Measurements from ENCODE around the gene TMA7B. TPM values are rescaled to one million over a fixed set of nuclear protein-coding genes. Genes with fewer than 3 reads are reported as not detected.

The TMA7B gene
- not detected for total RNA-seq
- long read RNA-seq = 0 reads

DNA sequence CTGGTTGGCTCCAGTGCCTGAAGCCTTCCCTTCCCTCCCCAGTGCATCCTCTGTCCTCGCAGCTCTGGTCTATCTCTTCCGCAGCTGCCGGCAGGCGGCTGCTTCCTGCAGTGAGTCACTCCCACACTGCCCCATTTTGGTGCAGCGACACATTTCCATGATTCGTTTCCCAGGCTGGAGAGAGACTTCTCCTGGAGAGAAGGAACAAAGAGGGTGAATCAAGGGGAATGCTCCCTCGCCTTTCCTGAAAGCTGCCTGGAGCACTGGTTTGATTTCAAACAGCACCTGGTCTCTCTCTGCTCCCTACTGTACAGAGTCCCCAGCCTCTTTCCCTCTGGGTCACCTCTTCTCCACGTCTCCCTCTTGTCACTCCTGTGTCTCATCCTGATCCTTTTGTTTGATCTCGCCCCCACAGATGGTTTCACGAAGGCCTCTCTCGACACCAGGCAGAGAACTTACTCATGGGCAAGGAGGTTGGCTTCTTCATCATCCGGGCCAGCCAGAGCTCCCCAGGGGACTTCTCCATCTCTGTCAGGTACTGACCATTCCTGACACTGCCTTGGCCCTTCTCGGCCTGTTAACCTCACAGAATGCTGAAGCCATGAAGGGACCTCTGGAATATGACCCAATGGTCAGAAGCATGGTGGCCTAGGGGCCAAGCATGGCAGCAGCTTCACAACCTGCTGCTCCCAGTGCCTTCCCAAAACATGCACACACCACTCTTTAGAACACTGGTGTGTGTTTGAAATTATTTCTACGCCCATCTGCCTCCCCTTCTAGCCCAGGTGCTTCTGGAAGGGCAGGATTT, at the start of gene TMA7B:
Gene TMA7B (plus strand): TSS at position 758 of the 808 bp plus-strand sequence. CDS start 3,978 bp downstream, outside the sequence.
- peak; percentile 49 for ATAC-seq
- intact Hi-C loops (cut with micrococcal nuclease) = no loop called here
- DNase-seq = no peak

DNA sequence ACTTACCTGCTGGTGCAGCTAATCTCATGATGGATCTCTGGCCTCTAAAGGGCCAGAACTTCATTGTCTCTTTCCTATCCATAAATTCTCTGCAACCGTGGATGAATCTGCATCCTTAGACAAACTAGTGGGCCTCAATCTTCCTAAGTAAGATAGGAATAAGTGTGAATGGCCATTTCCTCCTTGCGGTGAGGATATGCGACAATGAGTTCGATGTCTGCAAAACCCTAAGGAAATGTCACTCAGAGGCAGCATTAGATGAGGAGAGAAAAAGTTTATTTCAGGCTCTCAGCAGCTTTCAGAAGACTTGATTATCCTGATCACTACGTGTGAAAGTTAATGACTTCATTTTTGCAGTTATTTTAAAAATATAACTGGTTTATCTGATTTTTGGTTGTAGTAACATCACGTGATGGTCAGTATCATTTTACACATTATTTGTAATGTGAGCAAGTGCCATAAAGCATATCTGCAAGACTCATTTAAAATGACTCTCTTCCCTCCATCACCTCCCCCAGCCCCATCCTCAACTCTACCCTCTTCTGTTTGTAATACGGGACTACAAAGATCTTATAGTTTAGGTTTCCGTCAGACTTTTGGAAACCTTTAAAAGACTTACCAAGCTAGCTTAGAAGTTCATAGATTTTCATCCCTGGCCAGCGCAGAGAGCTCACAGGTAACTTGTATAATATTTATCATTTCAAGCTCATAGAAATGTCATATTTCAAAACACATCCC, 49.2 kb upstream of the TMA7B start:
- DNase-seq (no peak), ATAC-seq (no peak)
- intact Hi-C loops (cut with micrococcal nuclease) = no loop called here

- no peak for ATAC-seq
- intact Hi-C loops (cut with micrococcal nuclease) = no loop called here
- no peak for DNase-seq
These were observed 46.9 kb upstream of the TMA7B start for GRCh38 chr22:39913321-39913720.

DNA sequence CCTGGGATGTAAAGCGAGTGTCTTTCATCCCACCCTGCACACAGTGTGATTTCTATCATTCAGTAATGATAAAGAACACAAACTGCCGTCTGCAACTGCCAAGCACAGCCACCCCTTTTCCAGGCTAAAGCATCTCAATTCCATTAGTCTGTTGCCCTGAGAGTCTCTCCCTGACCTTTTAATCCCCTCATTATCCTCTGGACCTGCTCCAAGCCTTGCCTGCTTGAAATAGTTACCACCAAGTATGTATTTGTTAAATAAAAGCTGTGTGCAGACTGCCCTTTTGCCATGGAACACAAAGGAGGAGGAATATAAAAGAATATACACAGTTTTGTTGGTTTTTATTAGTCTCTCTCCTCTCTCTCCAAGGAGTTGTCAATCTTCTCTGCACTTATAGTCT, 46.3 kb upstream of the TMA7B start:
- intact Hi-C loops (cut with micrococcal nuclease) = no loop called here
- no peak for DNase-seq
- ATAC-seq = no peak

- intact Hi-C loops (cut with micrococcal nuclease) = no loop called here
- no peak for ATAC-seq
These were observed 45.6 kb upstream of the TMA7B start for GRCh38 chr22:39914584-39914983.

DNA sequence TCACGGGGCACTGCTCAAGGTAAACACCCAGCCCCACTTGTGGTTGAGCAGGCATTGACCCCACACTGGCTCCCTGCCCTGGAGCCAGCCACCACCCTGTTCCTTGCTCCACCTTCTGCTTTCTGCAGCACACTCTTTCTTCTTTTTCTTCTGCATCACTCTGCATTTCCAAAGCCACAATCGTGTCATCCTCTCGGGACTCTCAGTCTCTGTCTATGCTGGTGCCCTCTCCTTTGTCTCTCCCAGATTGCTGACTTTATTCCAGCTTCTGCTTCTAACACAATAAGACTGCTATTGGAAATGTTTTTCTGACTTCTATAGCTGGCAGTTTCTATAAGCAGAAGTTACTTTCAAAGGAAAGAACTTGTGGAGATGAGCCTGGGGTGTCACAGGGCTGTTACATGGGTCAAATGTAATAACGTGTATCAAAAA, 44.9 kb upstream of the TMA7B start:
- no peak for ATAC-seq
- intact Hi-C loops (cut with micrococcal nuclease) = no loop called here
- no peak for DNase-seq

More at GRCh38 chr22:39914584-39914983, 45.6 kb upstream of the TMA7B start:
- no peak for DNase-seq

DNA sequence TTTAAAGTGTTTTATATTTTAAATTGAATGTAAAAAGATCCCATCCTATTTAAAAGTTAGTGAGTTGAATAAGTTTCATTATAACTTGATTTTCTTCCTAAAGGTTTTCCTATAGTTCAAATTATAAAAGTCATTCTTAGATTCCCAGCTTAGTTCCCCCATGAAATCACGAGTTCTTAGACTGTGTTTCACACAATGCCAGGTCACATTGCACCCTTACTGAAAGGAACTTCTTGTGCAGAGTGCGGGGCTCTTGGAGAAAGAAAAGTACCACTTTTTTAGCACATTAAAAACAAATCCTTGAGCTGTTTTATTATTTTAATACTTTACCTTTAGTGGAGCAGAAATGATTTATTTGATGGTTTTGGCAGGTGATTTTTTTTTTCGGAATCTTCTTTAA, 43.7 kb upstream of the TMA7B start:
- ATAC-seq (no peak), DNase-seq (no peak)
- intact Hi-C loops (cut with micrococcal nuclease) = no loop called here

GRCh38 chr22:39917197-39917643, 43.0 kb upstream of the TMA7B start:
- intact Hi-C loops (cut with micrococcal nuclease) = no loop called here
- DNase-seq (no peak), ATAC-seq (no peak)

DNA sequence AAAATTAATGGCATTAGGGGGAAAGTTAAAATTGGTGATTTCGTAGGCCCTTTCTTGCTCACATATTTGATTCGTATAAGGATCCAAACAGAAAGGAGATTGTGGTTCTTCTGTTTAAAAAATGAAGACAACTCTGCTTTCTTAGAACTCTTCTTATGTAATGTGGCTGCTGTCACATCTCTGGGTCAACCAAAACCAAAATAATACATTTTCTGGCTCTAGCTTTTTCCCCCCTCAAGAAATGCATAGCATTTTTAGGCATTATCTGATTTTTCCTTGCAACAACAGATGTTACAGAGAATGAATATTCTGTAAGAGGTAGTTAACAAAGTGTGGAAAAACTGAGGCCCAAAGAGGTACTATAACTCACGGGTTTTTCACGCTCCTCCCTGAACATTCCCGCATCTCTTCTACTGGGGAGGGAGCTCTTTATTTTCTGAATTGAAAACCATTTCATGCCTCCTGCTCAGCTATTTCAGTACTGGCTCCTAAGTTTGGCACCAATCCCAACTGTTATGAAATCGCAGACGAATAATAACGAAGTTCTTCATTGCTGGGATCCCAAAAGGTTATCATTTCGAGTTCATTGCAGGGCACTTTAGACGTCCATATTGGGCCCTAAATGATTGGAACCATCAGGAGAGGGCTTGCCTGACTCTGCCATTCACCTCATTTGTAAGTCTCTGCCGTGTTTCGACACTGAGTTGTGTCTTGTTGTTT, 42.3 kb upstream of the TMA7B start:
- ATAC-seq = no peak
- DNase-seq = no peak
- intact Hi-C loops (cut with micrococcal nuclease) = no loop called here

GRCh38 chr22:39920134-39920743, 40.0 kb upstream of the TMA7B start:
- ATAC-seq (no peak), DNase-seq (no peak)
- intact Hi-C loops (cut with micrococcal nuclease) = no loop called here

DNA sequence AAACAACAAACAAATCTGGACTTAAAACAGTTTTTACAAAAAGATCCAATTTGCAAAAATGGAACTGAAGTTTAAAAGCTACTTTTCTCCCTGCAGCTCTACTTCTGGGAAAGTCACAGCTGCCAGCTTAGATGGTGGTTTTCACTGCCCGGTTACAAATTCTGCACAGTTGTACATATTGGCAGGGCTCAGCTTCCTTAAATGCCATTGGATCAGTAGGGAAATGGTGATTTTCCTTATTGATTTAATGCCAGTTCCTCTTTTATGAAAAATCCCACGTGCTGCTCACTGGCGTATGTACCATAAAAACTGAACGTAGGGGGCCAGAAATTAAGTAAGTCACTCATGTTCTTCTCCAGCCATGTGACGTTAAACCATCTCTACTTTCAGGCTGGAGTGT, 36.5 kb upstream of the TMA7B start:
- intact Hi-C loops (cut with micrococcal nuclease) = no loop called here

GRCh38 chr22:39924286-39924685, 35.9 kb upstream of the TMA7B start:
- intact Hi-C loops (cut with micrococcal nuclease) = no loop called here
- no peak for ATAC-seq
- DNase-seq = no peak

More for the DNA sequence above, 36.5 kb upstream of the TMA7B start:
- no peak for DNase-seq
- ATAC-seq = no peak

- intact Hi-C loops (cut with micrococcal nuclease) = no loop called here
- ATAC-seq (no peak), DNase-seq (no peak)
These were observed 34.9 kb upstream of the TMA7B start for GRCh38 chr22:39925273-39925672.

DNA sequence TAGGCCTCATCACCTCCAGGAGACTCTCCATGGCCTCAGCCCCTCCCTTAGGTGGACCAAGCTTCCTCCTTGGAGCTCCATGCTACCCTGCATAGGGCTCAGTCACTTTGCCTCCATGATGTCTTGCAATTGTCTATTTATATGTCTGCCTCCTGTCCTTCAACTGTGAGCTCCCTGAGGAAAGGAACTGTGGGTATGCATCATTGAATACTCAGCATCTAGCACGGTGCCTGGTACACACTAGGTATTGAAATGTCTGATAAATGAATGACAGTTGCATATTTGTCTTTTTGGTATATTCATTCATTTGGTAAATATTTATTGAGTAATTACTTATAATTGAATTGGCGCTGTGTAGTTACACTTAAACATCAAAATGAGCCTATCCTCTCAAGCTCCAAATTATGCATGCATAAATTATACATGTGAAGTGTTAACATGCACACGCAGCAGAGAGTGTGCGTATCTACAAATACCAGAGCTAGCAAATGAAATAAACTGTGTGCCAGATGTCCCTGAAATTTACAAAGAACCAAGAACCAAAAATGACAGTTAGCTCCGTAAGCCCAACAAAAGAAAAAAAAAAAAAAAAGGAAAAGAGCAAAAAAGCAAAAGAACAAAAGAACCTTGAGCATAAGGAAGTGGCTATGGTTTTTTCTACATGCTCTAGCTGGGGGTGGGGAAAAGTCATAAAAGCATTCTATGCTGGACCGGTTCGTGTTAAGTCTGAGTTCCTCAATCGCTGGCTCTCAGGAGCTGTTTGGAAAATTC, 34.1 kb upstream of the TMA7B start:
- DNase-seq (no peak), ATAC-seq (no peak)
- intact Hi-C loops (cut with micrococcal nuclease) = no loop called here

DNA sequence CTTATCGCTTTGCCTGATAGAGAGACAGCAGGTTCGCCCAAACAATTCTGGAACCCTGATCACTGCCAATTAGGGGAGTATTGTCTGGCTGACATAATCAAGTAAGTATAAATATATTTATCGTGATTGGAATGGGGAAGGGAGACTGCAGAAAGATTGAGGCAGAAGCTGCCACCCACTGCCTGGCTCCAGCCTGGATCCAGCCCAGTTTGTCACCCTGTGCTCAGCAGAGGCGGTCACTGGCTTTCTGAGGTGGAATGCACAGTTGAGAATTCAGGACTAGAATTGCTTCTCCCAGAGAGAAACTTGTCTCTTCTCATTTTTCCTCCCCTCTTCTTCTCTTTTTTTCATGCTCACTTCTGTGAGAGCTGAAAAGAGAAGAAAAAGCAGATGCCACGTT, 33.4 kb upstream of the TMA7B start:
- intact Hi-C loops (cut with micrococcal nuclease) = no loop called here
- ATAC-seq (no peak), DNase-seq (no peak)

DNA sequence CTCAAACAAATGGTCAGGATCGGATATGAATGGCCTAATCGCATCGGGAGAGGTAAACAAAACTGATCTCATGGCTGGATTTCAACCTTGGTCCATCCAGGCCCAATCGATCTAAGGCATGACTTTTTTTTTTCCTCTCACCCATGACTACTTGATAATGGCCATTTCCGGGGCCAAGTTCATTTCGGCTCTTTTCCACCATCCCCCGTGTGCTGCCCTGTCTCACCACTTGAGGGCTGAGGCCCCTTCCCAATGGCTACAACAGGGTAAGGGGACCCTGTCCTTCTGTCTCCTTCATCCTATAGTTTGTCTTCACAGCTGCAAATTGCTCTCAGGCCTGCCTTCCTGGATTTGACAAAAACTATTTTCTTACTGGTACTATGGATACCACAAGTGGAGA, 32.7 kb upstream of the TMA7B start:
- intact Hi-C loops (cut with micrococcal nuclease) = no loop called here
- ATAC-seq (no peak), DNase-seq (no peak)

DNA sequence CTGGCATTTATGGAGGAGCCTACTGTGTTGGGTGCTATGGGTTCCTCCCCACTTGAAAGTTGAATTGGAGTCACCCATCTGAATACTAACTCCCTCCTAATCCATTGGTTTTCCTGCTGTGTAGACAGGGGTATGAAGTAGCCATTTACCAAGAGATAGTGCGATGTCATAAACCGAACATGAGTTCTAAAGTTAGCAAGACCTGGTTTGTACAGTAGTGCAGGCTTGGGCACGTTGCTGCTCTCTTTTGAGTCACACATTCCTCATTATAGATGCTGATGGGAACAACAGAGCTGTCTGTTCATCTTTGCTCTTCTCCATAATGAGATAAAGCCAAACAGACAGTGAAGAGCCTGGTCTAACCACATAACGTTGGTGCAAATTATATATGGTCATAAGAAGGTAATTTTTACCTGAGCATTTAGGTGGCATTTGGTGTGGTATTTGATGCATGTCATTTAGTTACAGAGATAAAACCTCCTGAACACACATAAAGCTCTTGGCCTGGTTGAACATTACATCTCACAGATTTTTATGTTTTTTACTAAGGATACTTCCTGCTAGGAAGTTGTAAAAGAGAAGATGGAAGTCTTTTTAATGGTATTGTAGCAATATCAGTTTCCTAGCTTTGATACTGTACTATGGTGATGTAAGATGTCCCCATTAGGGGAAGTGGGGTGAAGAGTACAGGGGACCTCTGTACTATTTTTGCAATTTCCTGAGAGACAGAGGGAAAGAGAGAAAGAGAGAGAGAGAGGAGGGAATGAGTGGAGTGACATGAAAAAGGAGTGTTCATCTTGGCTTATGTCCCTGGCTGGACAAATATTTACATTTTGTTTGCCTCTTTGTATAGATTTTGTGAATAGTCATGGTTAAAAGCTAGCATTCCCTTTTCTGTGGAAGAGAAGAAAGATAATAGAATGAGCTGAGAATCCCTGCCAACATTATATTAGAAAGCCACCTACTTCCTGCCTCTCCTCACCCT, 31.4 kb upstream of the TMA7B start:
- intact Hi-C loops (cut with micrococcal nuclease) = no loop called here
- ATAC-seq = no peak
- DNase-seq = no peak

- intact Hi-C loops (cut with micrococcal nuclease) = no loop called here
- DNase-seq = no peak
- ATAC-seq = no peak
These were observed 28.9 kb upstream of the TMA7B start for GRCh38 chr22:39931251-39931650.
